ENCODE results near the gene PALM.
"Not testable (repeated sequence)": the region's sequence is repeated elsewhere in the genome, so short reads cannot be mapped to it uniquely, and the experiment has no call there.

PALM gene

DNA sequence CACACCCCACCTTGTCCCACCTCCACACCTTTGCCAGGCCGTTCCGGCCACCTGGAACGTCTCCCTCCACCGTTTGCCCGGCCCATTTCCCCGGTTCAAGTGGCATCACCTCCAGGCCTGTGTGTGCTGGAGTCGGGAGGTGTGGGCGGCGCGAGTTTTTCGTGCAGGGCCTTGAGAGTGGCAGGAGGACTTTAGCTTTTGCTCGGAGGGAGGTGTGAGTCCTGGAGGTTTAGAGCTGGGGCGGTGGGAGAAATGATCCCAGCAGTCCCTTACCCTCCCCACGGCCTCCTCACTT, 4.3 kb upstream of the PALM start:
- DNase-seq (ENCODE audit: low read depth), result no peak

DNA sequence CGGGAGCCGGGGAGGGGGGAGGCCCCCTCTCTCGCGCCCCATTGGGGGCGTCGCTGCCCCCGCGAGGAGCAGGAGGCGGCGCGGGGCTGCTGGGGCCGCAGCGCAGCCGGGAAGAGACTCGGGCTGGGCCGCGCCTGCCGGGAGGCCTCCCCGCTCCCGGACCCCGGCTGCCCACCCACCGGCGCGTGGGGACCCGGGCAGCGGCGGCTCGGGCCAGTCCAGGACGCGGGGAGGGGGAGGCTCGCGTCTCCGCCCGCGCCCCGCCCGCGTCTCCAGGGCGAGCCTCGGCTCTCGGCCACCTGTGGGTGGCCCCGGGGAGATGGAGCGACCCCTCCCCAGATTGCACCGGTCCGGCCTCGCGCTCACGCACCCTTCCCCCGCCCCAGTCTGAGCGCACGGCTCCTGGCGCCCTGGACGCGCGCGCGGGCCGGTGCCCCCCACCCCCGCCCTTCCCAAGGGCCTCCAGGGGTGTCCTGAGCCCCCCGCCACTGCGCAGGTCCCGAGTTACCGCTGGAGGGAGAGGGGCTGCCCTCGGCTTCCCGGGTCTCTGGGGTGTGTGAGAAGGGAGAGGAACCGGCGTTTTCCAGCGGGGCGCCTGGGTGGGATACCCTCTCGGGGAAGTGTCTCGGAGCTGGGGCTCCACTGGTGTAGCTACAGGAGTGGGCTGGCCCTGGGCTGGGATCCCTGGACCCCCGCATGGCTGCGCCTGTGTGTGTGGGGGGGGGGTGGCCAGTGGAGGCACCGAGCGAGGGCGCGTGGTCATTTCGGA, 645 bp downstream of the PALM start:
- DNase-seq (ENCODE audit: low read depth), result no peak

GRCh38 chr19:709965-710571, 1.3 kb downstream of the PALM start:
- no peak for DNase-seq (ENCODE audit: low read depth)

- DNase-seq (ENCODE audit: low read depth), result no peak
These were observed 2.0 kb downstream of the PALM start for GRCh38 chr19:710767-711166.

GRCh38 chr19:711254-711653, 2.5 kb downstream of the PALM start:
- DNase-seq (ENCODE audit: low read depth), result no peak

DNA sequence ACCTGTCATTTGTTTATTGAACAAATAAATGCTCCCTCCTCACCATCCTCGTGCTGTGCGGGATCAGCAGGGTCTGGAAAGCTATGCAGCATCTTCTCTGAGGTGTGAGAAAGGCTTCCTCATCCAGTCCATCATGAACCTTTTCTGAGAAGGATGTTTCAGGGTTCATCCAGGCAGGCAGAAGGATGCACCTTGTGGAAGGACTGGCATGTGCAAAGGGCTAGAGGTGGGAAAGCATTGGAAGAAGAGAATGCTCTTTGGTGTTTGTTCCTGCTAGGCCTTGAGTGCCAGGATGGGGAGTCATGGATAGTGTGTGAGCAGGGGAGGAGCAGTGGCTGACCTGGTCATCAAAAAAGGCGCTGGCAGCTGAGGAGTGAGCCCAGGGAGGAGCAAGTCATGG, 6.6 kb downstream of the PALM start:
- DNase-seq (ENCODE audit: low read depth), result no peak

DNA sequence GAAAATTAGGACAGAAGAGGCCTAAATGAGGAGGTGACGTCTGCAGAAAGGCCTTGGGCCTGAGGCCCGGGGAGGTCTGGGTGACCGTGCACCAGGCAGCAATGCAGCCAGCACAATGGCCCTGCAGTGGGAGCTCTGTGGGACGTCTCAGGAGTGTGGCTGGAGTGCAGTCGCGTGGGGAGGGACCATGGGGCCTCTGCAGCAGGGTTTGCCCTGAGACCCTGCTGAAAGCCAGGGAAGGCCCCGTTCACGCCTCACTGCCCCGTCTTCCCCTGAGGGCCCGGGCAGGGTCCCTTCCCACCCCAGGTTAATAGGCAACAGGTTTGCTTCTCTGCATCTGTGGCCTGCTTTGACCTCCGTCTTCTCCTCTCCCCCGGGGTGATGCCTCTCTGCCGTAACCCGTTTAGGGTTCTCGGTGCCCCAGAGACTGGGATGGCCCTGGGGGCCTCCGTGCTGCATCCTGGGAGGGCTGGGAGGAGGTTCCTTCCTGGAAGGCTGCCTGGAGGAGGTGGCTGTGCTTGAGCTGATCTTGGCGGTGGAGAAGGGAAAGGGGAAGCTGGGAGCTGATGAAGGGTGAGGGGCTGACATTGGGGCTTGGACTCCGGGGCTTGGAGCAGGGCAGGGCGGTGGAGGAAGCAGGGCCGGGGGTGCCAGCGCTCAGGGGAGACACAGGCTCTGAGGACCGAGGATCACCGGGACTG, 9.7 kb downstream of the PALM start:
- DNase-seq (ENCODE audit: low read depth), result no peak

GRCh38 chr19:718991-719512, 10.3 kb downstream of the PALM start:
- no peak for DNase-seq (ENCODE audit: low read depth)

DNA sequence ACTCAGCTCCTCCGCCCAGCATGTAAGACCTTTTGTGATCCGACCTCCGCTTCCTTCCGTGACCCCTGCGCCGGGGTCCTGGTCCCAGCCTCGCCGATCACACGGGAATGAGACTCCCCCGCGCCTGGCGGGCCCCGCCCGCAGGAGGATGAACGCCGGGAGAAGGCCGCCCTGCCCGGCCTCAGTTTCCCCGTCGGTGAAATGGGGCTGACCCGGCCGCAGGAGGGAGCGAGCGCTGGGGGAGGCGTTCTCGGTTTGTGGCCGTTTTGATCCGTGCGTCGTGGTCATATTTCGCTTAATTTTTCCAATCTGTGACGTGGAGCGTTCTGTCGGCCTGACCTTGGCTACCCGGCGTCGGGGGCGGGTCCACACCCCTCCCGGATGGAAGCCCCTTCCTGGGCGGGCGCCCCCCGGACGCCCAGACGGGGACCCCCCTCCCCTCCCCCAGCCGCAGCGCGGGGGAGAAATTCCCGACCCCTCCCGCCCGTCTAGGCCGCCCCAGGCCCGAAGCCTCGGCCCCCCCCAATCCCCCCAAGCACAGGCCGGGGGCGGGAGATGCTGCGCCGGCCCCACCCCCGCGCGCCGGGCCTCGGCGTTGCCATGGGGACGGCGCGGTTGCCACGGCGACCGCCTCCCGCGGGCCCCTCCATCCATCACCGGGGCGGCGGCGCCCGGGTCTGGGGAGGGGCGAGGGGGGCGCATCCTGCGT, 11.1 kb downstream of the PALM start:
- DNase-seq (ENCODE audit: low read depth), result no peak

- DNase-seq (ENCODE audit: low read depth), result no peak
These were observed 11.8 kb downstream of the PALM start for GRCh38 chr19:720345-721160.

- no peak for DNase-seq (ENCODE audit: low read depth)
These were observed 13.9 kb downstream of the PALM start for GRCh38 chr19:722553-723101.

GRCh38 chr19:723247-723646, 14.5 kb downstream of the PALM start:
- DNase-seq (ENCODE audit: low read depth), result no peak

DNA sequence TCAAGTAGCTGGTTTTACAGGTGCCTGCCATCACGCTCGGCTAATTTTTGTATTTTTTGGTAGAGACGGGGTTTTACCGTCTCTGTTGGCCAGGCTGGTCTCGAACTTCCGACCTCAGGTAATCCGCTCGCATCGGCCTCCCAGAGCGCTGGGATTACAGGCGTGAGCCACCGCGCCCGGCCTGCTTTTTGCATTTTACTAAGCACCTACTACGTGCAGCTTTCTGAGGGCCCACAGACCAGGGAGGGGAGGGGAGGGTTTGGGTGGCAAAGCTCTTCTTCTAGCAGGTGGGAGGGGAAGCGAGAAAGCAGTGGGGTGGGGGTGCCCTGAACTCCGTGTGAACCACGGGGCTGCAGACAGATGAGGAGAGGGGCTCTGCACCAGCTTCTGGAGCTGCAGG, 15.0 kb downstream of the PALM start:
- DNase-seq (ENCODE audit: low read depth), result no peak

- DNase-seq (ENCODE audit: low read depth), result no peak
These were observed 16.8 kb downstream of the PALM start for GRCh38 chr19:725461-726089.

- DNase-seq (ENCODE audit: low read depth), result no peak
These were observed 18.5 kb downstream of the PALM start for GRCh38 chr19:726993-727956.

DNA sequence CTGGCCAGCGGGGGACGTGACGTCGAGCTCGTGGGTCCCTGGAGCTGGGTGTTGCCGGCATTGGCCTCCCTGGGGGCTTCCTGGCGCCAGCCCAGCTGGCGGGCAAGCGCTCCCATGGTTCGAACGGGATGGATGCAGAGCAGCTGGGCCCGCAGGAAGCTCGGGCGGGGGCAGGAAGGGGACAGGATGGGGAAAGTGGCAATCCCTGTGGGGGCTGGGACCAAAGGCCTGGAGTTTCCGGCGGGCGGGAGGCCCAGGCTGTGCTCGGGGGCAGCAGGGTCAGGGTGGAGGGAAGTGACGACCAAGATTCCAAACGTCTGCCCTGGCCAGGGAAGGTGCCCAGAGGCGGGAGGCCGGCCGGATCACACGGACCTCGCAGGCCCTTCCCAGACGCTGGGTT, 19.3 kb downstream of the PALM start:
- no peak for DNase-seq (ENCODE audit: low read depth)

DNA sequence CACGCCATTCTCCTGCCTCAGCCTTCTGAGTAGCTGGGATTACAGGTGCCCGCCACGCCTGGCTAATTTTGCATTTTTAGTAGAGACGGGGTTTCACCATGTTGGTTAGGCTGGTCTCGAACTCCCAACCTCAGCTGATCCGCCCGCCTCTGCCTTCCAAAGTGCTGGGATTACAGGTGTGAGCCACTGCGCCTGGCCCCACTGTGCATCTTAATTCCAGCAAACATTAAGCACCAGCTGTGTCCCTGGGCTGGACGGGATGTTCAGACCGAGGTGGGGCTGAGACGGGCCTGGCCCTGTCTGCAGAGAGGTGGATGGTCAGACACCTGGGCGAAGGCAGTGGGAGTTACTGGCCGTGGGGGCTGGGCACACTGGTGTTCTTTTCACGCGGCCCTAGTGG, 20.8 kb downstream of the PALM start:
- not testable (repeated sequence) for DNase-seq (ENCODE audit: low read depth)

GRCh38 chr19:729965-730668, 21.4 kb downstream of the PALM start:
- DNase-seq (ENCODE audit: low read depth), result no peak

- no peak for DNase-seq (ENCODE audit: low read depth)
These were observed 22.3 kb downstream of the PALM start for GRCh38 chr19:731000-731399.

Measured in HS-5 (cell line).